Astrocyte of the spinal cord (primary cell): Measurements from ENCODE around the gene NOVA2.

Experiments used
- DNase-seq: peaks from one replicate; pipeline ENCODE4 v3.0.0; 2011; ENCODE audit warnings: low read depth, low spot score
- H3K4me3 ChIP-seq: 2 replicates; pipeline ENCODE4 v1.5.1; 2011; ENCODE audit warnings: low read depth, mild to moderate bottlenecking, low read length, moderate library complexity
- in situ Hi-C: cut with HindIII; loops from 2 replicates; pipeline ENCODE4 v1.10.0; 2017; ENCODE audit warnings: low sequenced_read_pairs
- TF ChIP-seq, protein P1 (sequence below): IDR thresholded peaks from 2 replicates; pipeline ENCODE4 v1.5.1; 2012; ENCODE audit warnings: low read depth, mild to moderate bottlenecking, low read length, inconsistent platforms

Gene NOVA2

DNA sequence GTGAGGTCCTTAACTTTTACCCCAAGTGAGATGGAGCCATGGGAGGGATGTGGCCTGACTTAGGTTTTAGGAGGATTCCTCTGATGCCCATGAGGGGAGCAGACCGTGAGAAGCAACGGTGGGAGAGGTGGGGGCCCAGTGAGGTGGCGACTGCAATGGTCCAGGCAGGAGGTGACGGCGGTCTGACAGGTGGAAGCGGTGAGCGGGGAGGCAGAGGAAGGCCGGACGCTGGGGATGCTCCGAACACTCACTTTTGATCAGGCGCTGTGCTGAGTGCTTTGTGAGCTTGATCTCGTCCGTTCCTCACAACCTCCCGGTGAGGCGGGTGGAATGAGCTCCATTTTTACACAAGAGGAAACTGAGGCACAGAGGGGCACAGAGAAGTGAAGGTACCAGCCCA is 11.6 kb downstream of the NOVA2 start:
- TF ChIP-seq, protein P1, sequence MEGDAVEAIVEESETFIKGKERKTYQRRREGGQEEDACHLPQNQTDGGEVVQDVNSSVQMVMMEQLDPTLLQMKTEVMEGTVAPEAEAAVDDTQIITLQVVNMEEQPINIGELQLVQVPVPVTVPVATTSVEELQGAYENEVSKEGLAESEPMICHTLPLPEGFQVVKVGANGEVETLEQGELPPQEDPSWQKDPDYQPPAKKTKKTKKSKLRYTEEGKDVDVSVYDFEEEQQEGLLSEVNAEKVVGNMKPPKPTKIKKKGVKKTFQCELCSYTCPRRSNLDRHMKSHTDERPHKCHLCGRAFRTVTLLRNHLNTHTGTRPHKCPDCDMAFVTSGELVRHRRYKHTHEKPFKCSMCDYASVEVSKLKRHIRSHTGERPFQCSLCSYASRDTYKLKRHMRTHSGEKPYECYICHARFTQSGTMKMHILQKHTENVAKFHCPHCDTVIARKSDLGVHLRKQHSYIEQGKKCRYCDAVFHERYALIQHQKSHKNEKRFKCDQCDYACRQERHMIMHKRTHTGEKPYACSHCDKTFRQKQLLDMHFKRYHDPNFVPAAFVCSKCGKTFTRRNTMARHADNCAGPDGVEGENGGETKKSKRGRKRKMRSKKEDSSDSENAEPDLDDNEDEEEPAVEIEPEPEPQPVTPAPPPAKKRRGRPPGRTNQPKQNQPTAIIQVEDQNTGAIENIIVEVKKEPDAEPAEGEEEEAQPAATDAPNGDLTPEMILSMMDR: no peak
- no peak overlapping the region for H3K4me3 ChIP-seq
- in situ Hi-C loops: no loop called here
- DNase-seq: no peak

DNA sequence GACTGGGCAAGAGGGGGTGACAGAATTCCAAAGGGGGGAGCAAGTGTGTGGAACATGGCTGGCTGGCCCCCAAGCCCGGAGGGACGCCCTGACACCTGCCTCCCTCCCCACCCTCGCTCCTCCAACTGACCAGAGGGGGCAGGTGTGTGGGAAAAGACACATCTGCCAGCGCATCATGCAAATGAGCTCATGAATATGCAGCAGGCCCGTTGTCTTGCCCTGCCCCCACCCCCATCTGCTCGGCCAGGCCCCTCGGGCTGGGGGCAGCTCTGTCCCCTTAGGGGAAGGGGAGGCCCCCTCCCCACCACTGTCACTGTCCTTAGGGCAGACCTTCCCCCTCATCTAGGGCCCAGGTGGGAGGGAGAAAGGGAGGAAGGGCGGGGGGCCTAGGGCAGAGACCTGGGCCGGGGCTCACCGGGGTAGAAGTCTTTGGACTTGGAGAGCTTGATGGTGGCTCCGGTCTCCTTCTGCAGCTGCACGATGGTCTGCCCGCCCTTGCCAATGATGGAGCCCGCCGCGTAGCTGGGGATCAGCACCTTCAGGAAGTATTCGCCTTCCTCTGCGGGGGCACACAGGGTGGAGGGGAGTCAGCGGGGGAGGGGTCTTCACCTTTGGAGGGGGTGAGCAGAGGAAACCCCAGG is 12.9 kb downstream of the NOVA2 start:
- H3K4me3 ChIP-seq: no peak overlapping the region
- TF ChIP-seq, protein P1: no peak
- in situ Hi-C loops: no loop called here
- no peak for DNase-seq

DNA sequence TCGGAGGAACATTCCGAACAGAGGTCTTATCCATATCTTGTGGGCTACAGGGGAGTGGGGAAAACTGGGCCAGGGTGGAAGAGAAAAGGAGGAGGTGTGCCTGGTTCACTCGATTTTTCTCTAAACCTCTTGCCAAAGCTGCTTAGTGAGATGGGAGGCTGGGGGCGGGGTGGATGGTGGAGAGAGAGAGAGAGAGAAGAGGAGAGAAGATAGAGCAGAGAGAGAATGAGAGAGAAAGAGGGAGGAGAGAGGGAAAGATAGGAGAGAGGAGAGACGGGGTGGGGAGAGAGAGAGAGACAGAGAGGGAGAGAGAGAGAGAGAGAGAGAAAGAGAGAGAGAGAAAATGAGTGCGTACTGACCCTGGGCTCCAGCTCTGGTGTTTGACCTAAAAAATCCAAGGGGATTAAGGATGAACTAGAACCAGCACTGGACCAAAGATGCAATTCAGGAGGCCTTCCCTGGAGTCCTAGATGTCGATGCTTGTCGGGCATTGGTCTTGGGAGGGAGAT is 14.1 kb downstream of the NOVA2 start:
- no peak for DNase-seq
- no peak overlapping the region for H3K4me3 ChIP-seq
- in situ Hi-C loops: no loop called here
- TF ChIP-seq, protein P1: no peak

DNA sequence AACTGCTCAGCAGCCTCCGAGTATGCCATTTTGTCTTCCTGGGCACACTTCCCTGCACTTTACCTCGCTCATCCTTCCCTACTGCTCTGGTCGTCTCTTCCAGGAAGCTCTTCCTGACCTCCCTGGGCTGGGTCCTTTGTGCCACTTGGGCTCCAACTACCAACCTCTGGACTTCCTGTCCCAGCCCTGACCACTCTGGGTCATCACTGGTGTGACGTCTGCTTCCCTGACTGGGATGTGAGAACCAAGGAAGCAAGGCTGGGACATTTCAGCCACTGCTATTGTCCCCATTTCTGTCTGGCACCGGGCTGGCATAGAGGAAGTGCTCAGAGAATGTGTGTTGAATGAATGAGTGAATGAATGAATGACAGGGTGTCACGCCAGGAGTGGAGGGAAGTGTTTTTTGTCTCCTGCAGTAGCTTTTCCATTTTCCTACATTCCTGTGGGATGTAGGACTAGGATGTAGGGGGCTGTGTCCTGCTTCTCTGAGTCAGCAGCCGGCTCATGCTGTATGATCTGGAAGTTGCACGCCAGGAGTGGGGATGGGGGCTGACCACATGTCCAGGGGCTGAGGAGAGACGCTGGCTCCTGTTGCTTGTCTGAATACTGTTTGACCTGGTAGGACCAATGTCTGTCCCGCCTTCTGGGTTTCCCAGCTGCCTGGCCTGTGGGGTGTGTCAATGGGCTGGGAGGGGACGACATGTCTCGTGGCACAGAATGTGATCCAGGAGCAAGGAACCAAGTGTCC is 14.7 kb downstream of the NOVA2 start:
- H3K4me3 ChIP-seq: no peak overlapping the region
- peak; percentile 6 for DNase-seq
- in situ Hi-C loops: no loop called here
- TF ChIP-seq, protein P1: no peak

DNA sequence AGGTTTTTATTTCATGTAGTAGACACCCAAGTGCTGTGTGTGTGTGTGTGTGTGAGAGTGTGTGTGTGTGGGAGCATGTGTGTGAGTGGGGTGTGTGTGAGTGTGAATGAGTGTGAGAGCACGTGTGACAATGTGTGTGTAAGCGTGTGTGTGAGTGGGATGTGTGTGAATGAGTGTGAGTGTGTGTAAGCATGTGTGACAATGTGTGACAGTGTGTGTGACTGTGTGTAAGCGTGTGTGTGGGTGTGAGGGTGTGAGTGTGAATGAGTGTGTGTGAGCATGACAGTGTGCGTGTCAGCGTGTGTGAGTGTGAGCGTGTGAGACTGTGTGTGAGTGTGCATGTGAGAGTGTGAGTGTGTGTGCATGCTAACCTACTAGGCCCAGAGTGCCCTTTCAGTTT is 15.3 kb downstream of the NOVA2 start:
- in situ Hi-C loops: no loop called here
- DNase-seq: no peak
- TF ChIP-seq, protein P1: no peak

DNA sequence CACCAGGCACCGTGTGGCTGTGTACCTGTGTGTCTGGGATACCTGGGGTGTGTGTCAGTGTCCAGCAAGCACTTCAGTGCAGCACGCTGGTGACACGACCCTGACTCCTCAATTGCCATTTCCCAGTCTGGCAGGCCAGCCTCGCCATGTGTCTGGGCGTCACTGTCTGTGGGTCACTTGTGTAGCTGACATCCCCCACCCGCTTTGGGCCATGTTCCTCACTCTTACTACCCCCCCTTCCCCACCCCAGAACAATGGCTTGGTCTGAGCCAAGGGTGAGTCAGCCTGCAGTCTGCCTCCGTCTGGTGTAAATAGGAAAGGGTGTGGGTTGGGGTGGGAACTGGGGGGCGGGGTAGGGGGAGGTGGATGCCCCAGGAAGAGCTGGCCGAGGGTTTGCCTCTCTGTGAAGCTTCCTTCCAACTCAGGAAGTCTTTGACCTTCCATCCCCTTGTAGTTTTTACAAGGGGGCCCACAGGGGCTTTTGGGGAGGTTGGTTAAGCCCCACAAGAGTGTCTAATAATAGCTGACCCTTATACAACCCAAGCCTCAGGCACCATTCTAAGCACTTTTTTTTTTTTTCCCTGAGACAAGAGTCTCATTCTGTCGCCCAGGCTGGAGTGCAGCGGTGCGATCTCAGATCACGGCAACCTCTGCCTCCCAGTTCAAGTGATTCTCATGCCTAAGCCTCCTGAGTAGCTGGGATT is 17.6 kb downstream of the NOVA2 start:
- TF ChIP-seq, protein P1: no peak
- in situ Hi-C loops: no loop called here
- no peak overlapping the region for H3K4me3 ChIP-seq
- DNase-seq: peak; percentile 64

More for the DNA sequence above, 15.3 kb downstream of the NOVA2 start:
- no peak overlapping the region for H3K4me3 ChIP-seq
